K562 (cell line): ENCODE measurements around the gene GCN1. TPM values are rescaled to one million over a fixed set of nuclear protein-coding genes. Genes with fewer than 3 reads are reported as not detected.

Source experiments
- BCL6 ChIP-seq: fragments of 250-450 bp; sonication (Bioruptor Pico); IDR thresholded peaks from 2 replicates; pipeline ENCODE4 v1.4.0; 2020
- CBFB ChIP-seq: sonication (generic); formaldehyde crosslinking; IDR thresholded peaks from 2 replicates; pipeline ENCODE4 v1.4.0; 2020; ENCODE audit warnings: mild to moderate bottlenecking, missing genetic modification reagents
- ETV6 ChIP-seq, 3 experiments: fragments of 150-350 bp in 1 of 3; sonication (generic) in 1 of 3; formaldehyde crosslinking in 1 of 3; IDR thresholded peaks; 2 replicates each; pipeline versions ENCODE4 v1.6.1 to v1.8.0; 2014 to 2022; ENCODE audit warnings: borderline replicate concordance in 2 of 3, low read depth in 2 of 3, antibody characterized with exemption in 1 of 3, low read length in 1 of 3, mild to moderate bottlenecking in 1 of 3, missing genetic modification reagents in 1 of 3
- GTF2B ChIP-seq: IDR thresholded peaks from 2 replicates; pipeline ENCODE4 v1.6.1; 2011; ENCODE audit not compliant: insufficient read length; ENCODE audit errors: extremely low read depth
- HSF4 ChIP-seq: fragments of 250-450 bp; sonication (Bioruptor Pico); IDR thresholded peaks from 2 replicates; pipeline ENCODE4 v2.1.2; 2022; ENCODE audit warnings: mild to moderate bottlenecking, moderate library complexity, borderline replicate concordance
- IRF2 ChIP-seq: sonication (generic); formaldehyde crosslinking; IDR thresholded peaks from 2 replicates; pipeline ENCODE4 v1.8.1; 2022; ENCODE audit warnings: mild to moderate bottlenecking, missing genetic modification reagents
- L3MBTL2 ChIP-seq: fragments of 450-650 bp; IDR thresholded peaks from 2 replicates; pipeline ENCODE4 v1.6.1; 2016; ENCODE audit warnings: mild to moderate bottlenecking, moderate library complexity
- LEF1 ChIP-seq: fragments of 450-650 bp; IDR thresholded peaks from 2 replicates; pipeline ENCODE4 v1.6.1; 2016; ENCODE audit warnings: mild to moderate bottlenecking
- NCOA1 ChIP-seq: fragments of 450-650 bp; IDR thresholded peaks from 2 replicates; pipeline ENCODE4 v1.6.1; 2016; ENCODE audit warnings: low read depth
- NFE2 ChIP-seq: IDR thresholded peaks from 2 replicates; pipeline ENCODE4 v1.6.1; 2014; ENCODE audit warnings: antibody characterized with exemption, low read depth
- NUFIP1 ChIP-seq: fragments of 450-650 bp; IDR thresholded peaks from 2 replicates; pipeline ENCODE4 v1.6.1; 2018; ENCODE audit not compliant: partially characterized antibody
- SAFB ChIP-seq: fragments of 200-400 bp; formaldehyde crosslinking; IDR thresholded peaks from 2 replicates; pipeline ENCODE4 v1.6.1; 2017; ENCODE audit warnings: low read depth, low read length, borderline replicate concordance
- SMAD1 ChIP-seq: fragments of 150-350 bp; IDR thresholded peaks from 2 replicates; pipeline ENCODE4 v1.6.1; 2014; ENCODE audit warnings: low read length, low read depth; ENCODE audit not compliant: partially characterized antibody
- SRSF9 ChIP-seq: fragments of 200-400 bp; formaldehyde crosslinking; IDR thresholded peaks from 2 replicates; pipeline ENCODE4 v1.6.1; 2017; ENCODE audit warnings: low read depth, low read length, borderline replicate concordance
- ZFP36 ChIP-seq: fragments of 150-350 bp; IDR thresholded peaks from 2 replicates; pipeline ENCODE4 v1.6.1; 2018; ENCODE audit warnings: low read length, low read depth; ENCODE audit not compliant: partially characterized antibody
- ZNF146 ChIP-seq: IDR thresholded peaks from one replicate; pipeline ENCODE4 v1.6.1; 2018; ENCODE audit warnings: missing compliant biosample characterization; ENCODE audit not compliant: unreplicated experiment
- ZNF695 ChIP-seq: fragments of 450-650 bp; formaldehyde crosslinking; IDR thresholded peaks from 2 replicates; pipeline ENCODE4 v1.4.0; 2020; ENCODE audit warnings: mild to moderate bottlenecking, moderate library complexity
- ZNF75A ChIP-seq: fragments of 450-650 bp; formaldehyde crosslinking; IDR thresholded peaks from 2 replicates; pipeline ENCODE4 v1.4.0; 2020; ENCODE audit warnings: mild to moderate bottlenecking
- polyA plus RNA-seq, 8 experiments: library from polyadenylated mRNA; depleted of rRNA in 4 of 8; stranded (reverse) in 5 of 8; unstranded in 3 of 8; fragments of >200 nt; fragmentation: Nextera tagmentation in 2 of 8; fragmentation: Illumina TruSeq in 1 of 8; extraction: Ambion mirVana in 2 of 8; extraction: Trizol in 1 of 8; gene quantifications; 2 replicates each; pipeline versions ENCODE4 v1.2.1 to v1.2.3, GENCODE V29; 2011 to 2014; ENCODE audit warnings: inconsistent platforms in 1 of 8, missing spikeins in 1 of 8
- total RNA-seq, 7 experiments: library from RNA; depleted of rRNA in 6 of 7; stranded (reverse); fragments of >200 nt in 6 of 7; fragmentation: Illumina TruSeq in 2 of 7; extraction: Trizol in 2 of 7; gene quantifications; 2 replicates each; pipeline versions ENCODE4 v1.2.1 to v1.2.3, GENCODE V29; 2011 to 2021; ENCODE audit warnings: low replicate concordance in 1 of 7
- TF ChIP-seq, protein P1 (sequence below): sonication (generic); formaldehyde crosslinking; IDR thresholded peaks from 2 replicates; pipeline ENCODE4 v1.8.0; 2022; ENCODE audit warnings: missing genetic modification reagents, mild to moderate bottlenecking, borderline replicate concordance
- TF ChIP-seq, protein P2 (sequence below): sonication (generic); formaldehyde crosslinking; IDR thresholded peaks from 2 replicates; pipeline ENCODE4 v1.8.1; 2023; ENCODE audit warnings: mild to moderate bottlenecking, missing genetic modification reagents

The GCN1 gene
- total and polyA plus RNA-seq, 9 of the 15 experiments (the other 6 are each of a cell fraction or from before 2014, with no cell fraction given): 11.9 to 190 (median 51.7) TPM

- TF ChIP-seq, protein P1, sequence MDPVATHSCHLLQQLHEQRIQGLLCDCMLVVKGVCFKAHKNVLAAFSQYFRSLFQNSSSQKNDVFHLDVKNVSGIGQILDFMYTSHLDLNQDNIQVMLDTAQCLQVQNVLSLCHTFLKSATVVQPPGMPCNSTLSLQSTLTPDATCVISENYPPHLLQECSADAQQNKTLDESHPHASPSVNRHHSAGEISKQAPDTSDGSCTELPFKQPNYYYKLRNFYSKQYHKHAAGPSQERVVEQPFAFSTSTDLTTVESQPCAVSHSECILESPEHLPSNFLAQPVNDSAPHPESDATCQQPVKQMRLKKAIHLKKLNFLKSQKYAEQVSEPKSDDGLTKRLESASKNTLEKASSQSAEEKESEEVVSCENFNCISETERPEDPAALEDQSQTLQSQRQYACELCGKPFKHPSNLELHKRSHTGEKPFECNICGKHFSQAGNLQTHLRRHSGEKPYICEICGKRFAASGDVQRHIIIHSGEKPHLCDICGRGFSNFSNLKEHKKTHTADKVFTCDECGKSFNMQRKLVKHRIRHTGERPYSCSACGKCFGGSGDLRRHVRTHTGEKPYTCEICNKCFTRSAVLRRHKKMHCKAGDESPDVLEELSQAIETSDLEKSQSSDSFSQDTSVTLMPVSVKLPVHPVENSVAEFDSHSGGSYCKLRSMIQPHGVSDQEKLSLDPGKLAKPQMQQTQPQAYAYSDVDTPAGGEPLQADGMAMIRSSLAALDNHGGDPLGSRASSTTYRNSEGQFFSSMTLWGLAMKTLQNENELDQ (CRISPR knock-in tag): no peak
- no peak for TF ChIP-seq SRSF9
- no peak for TF ChIP-seq ETV6 (IDR thresholded peaks at IDR 0.05; ENCODE audit: borderline replicate concordance in 1 of 2, low read depth in 2 of 2, low read length in 1 of 2)
- TF ChIP-seq ETV6 (CRISPR knock-in tag; IDR thresholded peaks at IDR 0.05; ENCODE audit: borderline replicate concordance): no peak
- TF ChIP-seq IRF2: no peak
- no peak for TF ChIP-seq GTF2B
- no peak for TF ChIP-seq HSF4
- TF ChIP-seq ZNF146 (CRISPR knock-in tag): no peak
- no peak; the same call in 1 of the 2 replicates for TF ChIP-seq CBFB (CRISPR knock-in tag)
- TF ChIP-seq SAFB: no peak
- no peak for TF ChIP-seq NCOA1
- TF ChIP-seq NFE2: no peak
- no peak for TF ChIP-seq NUFIP1
- TF ChIP-seq, protein P2, sequence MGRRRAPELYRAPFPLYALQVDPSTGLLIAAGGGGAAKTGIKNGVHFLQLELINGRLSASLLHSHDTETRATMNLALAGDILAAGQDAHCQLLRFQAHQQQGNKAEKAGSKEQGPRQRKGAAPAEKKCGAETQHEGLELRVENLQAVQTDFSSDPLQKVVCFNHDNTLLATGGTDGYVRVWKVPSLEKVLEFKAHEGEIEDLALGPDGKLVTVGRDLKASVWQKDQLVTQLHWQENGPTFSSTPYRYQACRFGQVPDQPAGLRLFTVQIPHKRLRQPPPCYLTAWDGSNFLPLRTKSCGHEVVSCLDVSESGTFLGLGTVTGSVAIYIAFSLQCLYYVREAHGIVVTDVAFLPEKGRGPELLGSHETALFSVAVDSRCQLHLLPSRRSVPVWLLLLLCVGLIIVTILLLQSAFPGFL (CRISPR knock-in tag): no peak
- TF ChIP-seq SMAD1: no peak
- no peak for TF ChIP-seq ZNF695 (CRISPR knock-in tag)
- no peak for TF ChIP-seq LEF1
- TF ChIP-seq L3MBTL2: peak; percentile 69
- TF ChIP-seq ZFP36: no peak
- no peak for TF ChIP-seq BCL6
- no peak for TF ChIP-seq ZNF75A (CRISPR knock-in tag)
Measured at GRCh38 chr12:120228291-120229070, 34.0 kb upstream of the GCN1 start (continued).
